CD4-positive, alpha-beta T cell treated with Interleukin-21 for 1 hour (primary cell): ENCODE measurements around the gene CADM3.

ENCODE experiments used
- DNase-seq: peaks from one replicate; pipeline ENCODE4 v3.0.0-alpha.2; 2020

Gene CADM3

GRCh38 chr1:159175571-159175970 lies 4.2 kb downstream of the CADM3 start:
- DNase-seq = no peak

- peak; percentile 23 for DNase-seq
Observed at GRCh38 chr1:159177272-159177907, 6.0 kb downstream of the CADM3 start.

GRCh38 chr1:159179906-159180305 lies 8.5 kb downstream of the CADM3 start:
- DNase-seq = no peak

- no peak for DNase-seq
Observed at GRCh38 chr1:159180516-159180915, 9.1 kb downstream of the CADM3 start.

- DNase-seq = no peak
Observed at GRCh38 chr1:159181328-159182024, 10.1 kb downstream of the CADM3 start.

GRCh38 chr1:159184201-159184600 lies 12.8 kb downstream of the CADM3 start:
- DNase-seq = no peak

- DNase-seq = no peak
Observed at GRCh38 chr1:159185121-159185520, 13.7 kb downstream of the CADM3 start.

GRCh38 chr1:159187033-159187432 lies 15.6 kb downstream of the CADM3 start:
- no peak for DNase-seq

- DNase-seq = no peak
Observed at GRCh38 chr1:159187647-159188374, 16.4 kb downstream of the CADM3 start.

- peak; percentile 9 for DNase-seq
Observed at GRCh38 chr1:159188375-159188788, 17.0 kb downstream of the CADM3 start.

GRCh38 chr1:159190441-159190840 lies 19.0 kb downstream of the CADM3 start:
- no peak for DNase-seq

GRCh38 chr1:159196543-159196942 lies 25.1 kb downstream of the CADM3 start:
- no peak for DNase-seq

- peak; percentile 23 for DNase-seq
Observed at GRCh38 chr1:159197561-159198557, 26.4 kb downstream of the CADM3 start.

- DNase-seq = no peak
Observed at GRCh38 chr1:159199901-159200300, 28.5 kb downstream of the CADM3 start.

- DNase-seq = no peak
Observed at GRCh38 chr1:159200769-159201168, 29.4 kb downstream of the CADM3 start.

GRCh38 chr1:159201642-159202041 lies 30.2 kb downstream of the CADM3 start:
- DNase-seq = no peak

GRCh38 chr1:159203610-159204009 lies 32.2 kb downstream of the CADM3 start:
- DNase-seq = no peak

- DNase-seq = no peak
Observed at GRCh38 chr1:159204161-159205141, 33.0 kb downstream of the CADM3 start, which contains the start of gene ACKR1. ACKR1 (plus strand) TSS chr1:159204875; CDS start chr1:159204960, 85 bp downstream.

GRCh38 chr1:159205225-159205624 lies 33.8 kb downstream of the CADM3 start:
- DNase-seq = no peak

- DNase-seq = no peak
Observed at GRCh38 chr1:159206110-159206509, 34.7 kb downstream of the CADM3 start.

- DNase-seq = no peak
Observed at GRCh38 chr1:159207080-159207479, 35.7 kb downstream of the CADM3 start.
